Stimulated activated CD4-positive, alpha-beta T cell treated with anti-CD3 and anti-CD28 coated beads, Interleukin-12 subunit alpha, Interleukin-12 subunit beta, amount 100 ng/mL, for 4 hours (primary cell): ENCODE measurements around the gene EXD1.
A peak's percentile ranks its signal among the peaks of the same experiment; 100 is the strongest.
"Not testable (repeated sequence)": the region's sequence is repeated elsewhere in the genome, so short reads cannot be mapped to it uniquely, and the experiment has no call there.

Experiments
- DNase-seq: peaks from one replicate; pipeline ENCODE4 v3.0.0-alpha.2; 2020

Gene EXD1, protein sequence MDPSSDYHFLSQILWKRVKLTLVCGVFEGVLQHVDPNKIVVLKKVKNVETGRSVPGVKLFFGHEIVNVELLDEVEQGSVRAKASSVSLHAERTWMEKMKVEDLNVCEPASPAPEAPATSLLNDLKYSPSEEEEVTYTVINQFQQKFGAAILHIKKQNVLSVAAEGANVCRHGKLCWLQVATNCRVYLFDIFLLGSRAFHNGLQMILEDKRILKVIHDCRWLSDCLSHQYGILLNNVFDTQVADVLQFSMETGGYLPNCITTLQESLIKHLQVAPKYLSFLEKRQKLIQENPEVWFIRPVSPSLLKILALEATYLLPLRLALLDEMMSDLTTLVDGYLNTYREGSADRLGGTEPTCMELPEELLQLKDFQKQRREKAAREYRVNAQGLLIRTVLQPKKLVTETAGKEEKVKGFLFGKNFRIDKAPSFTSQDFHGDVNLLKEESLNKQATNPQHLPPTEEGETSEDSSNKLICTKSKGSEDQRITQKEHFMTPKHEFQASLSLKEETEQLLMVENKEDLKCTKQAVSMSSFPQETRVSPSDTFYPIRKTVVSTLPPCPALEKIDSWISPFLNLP

DNA sequence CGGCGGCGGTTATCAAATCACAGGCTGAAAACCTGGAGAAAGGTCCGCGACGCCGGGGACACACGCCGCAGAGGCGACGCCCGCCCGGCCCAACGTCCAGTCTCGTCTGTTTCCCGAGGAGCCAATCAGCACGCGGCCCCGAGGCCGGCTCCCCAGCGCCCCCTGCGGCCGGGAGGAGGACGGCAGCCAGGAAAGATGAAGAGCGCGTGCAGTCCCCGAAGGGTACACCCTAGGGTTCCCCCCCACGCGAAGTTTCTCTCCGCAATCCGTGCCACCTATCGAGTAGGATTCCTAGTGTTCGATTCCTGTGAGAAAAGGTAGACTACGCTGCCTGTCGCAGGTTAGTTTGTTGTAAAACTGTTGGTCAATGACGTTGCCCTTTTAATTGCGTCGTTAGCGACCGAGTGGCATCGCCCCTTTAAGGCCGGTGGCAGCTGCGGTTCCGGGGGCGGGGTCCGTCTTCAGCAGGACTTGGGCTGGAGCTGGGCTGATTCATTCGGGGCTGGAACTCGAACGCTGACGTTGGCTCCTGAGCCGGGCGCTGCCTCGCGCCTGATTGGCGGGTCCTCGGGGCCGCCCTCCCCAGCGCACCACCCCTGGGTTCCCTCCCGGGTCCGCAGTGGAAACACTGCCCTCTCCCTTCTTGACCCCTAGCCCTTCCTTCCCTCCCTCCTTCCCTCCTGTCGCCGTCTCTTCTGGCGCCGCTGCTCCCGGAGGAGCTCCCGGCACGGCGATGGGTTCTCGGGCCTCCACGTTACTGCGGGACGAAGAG is at the start of gene EXD1, which contains the start of gene CHP1:
TSS of gene EXD1 (minus strand) at position 108 of the 772 bp plus-strand sequence. CDS start 4,182 bp downstream, outside the sequence.
TSS of gene CHP1 (plus strand) at position 619 of the 772 bp plus-strand sequence. CDS start at position 734, 115 bp downstream.
- peak; percentile 95 for DNase-seq

DNA sequence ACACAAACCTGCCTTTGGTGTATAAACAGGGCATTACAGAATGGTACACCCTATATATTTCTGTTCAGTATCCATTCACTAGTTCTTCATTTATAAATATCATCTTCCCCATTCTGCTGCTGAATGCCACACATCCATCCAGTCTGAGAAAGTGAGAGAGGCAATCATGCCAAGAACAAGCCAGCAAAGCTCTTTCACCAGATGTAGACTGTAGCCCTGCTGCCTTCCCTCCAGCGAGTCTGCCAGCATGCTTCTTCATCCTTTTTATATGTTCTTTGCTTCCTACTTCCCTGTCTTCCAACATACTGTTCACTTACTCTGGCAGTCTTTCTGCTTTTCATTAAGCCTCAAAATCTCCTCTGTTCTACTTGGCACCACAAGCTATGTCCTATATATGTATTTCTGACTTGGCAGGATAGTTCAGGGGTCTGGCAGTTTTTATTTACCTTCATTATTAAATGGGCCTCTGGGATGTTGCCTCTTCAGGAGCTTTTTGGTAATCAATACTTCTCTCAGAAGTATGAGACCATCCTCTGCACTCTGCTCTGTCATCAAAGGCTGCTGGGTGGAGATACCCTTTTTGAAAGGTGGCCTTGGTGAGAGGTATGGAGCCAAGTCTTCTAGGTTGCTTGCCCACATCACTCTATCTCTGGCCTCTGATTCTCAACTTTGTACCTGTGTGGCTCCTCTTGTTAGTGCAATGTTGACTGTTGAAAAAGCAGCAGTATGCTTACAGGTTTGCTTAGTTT is 49.2 kb upstream of the EXD1 start:
- DNase-seq = no peak

DNA sequence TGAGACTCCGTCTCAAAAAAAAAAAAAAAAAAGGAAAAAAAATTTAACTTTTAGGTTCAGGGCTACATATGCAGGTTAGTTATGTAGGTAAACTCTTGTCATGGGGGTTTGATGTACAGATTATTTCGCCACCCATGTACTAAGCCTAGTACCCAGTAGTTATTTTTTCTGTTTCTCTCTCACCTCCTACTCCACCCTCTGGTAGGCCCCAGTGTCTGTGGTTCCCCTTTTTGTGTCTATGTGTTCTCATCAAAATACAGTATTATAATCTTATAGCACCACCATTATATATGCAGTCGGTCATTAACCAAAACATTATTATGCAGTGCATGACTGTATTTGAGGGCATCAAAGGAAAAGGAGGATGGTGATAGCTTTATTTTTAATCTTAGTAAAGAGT is 47.8 kb upstream of the EXD1 start:
- DNase-seq = no peak

DNA sequence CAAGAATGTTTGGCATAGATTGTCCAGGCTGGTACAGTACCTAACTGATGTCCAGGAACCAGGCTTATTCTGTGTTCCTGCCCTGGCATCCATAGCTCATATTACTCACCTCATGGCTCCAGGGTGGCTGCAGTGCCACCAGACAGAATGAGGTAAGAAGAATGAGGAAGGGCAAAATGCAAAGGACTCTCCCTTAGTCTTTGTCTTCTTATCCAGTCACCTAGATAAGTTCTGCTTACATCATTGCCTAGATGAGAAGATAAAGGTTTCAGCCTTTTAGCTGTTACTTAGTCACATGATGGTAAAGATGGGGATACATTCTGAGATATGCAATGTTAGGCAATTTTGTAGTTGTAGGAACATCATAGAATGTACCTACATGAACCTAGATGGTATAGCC is 46.3 kb upstream of the EXD1 start:
- DNase-seq = no peak

DNA sequence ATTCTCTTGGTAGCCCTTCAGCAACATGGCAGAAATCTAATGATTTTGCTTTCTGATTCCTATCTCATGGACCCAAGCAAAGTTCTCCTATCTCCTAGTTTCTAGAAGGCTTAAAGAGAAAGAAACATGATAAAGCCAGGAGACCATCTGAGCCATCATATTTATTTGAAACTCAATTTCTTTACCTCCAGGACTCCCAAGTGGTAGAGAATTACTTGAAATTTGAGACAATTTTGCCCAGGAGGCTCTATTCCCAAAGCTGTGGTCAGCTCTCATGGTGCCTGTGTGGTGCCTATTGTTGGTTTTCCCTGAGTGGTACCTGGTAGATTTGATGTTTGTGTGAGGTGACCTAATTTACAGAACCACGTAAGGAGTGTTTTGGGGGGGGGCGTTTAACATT is 39.3 kb upstream of the EXD1 start:
- no peak for DNase-seq

DNA sequence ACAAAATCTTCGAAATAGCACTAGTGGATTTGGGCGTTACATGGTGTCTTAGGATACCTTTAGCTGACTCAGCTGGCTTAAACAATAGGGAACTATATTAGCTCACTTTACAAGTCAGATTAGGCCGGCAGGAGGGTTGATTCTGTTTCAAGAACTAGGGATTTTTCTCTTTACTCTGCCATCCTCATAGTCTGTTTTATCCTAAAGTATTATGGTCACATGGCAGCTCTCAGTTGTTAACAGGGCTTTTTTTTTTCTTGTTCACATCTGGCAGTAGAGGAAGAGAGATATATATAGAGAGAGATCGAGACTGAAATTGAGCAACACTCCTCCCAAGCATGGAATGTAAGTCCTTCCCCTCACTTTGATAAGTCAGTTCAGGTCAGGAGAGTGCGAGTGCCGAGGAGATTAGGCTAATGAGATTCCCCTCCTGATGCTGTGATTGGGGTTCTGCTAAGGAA is 33.4 kb upstream of the EXD1 start:
- DNase-seq = no peak

DNA sequence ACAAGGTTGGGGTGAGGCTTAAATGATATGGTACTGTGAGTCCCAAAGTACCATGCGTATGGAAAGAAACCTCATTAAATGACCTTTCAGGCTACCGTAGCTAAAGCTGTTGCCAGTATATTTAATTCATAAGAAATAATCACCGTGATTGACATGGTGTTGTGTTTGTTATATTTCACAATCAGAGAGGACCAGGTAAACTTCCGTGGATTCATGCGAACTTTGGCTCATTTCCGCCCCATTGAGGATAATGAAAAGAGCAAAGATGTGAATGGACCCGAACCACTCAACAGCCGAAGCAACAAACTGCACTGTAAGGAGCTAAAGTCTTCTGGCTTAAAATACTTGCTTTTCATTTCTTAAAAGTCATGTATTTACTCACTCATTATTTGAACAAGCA is 32.0 kb upstream of the EXD1 start:
- no peak for DNase-seq

DNA sequence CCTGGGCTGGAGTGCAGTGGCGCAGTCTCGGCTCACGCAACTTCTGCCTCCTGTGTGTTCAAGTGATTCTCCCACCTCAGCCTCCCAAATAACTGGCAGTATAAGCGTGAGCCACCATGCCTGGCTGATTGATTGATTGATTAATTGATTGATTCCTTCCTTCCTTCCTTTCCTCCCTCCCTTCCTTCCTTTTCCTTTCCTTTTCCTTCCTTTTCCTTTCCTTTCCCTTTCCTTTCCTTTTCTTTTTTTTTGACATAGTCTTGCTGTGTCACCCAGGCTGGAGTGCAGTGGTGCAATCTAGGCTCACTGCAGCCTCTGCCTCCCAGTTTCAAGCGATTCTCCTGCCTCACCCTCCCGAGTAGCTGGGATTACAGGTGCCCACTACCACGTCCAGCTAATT is 30.4 kb upstream of the EXD1 start:
- DNase-seq = not testable (repeated sequence)

DNA sequence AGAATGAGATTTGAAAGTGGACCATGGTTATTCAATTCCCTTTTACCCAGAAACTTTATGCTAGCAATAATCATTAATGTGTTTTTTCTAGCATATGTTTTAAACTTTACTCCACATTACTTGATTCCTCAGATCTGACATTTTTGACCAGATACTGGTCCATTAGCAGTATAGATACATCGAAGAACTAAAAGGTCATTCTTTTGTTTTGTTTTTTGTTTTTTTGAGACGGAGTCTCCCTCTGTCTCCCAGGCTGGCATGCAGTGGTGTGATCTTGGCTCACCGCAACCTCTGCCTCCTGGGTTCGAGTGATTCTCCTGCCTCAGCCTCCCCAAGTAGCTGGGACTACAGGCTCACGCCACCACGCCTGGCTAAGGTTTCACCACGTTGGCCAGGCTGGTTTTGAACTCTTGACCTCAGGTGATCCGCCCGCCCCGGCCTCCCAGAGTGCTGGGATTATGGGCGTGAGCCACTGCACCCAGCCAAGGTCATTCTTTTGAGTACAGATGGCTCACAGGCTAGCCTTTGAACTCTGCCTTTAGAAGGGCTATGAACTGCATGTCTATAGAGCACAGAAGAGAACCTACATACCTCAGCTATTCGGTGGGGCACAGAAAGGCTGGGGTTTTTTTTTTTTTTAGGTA is 29.1 kb upstream of the EXD1 start:
- no peak for DNase-seq

DNA sequence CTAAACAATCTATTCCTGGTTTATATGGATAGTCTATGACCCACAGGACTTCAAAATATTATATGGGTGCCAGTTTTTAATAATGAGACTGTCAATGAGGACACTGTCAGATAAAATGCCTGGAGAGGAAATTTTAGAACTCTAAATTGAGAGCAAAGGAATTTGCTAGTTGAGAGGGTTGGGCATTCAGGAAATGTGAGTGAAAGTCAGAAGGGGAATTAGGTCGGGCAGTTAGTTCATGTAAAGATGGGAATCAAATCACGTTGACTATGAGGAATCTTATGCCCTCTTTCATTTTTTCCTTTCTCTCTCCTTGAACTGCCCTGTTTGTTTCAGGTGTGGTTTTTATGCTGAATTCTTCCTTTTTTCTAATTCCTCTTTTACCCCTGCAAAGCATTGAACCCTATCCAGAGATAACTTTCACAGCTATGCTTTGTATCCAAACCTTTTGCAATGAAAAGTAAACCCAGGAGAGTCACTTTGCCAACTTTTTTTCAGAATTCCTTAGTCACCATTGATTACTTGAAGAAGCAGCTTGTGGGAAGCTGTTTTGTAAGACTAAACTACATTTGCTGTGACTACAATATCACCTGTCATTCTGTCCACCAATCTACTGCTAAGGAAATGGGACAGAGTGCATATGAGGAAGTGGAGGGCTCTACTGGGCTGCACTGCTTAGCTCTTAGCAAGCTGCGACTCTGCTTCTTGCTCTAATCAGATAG is 28.4 kb upstream of the EXD1 start:
- no peak for DNase-seq

DNA sequence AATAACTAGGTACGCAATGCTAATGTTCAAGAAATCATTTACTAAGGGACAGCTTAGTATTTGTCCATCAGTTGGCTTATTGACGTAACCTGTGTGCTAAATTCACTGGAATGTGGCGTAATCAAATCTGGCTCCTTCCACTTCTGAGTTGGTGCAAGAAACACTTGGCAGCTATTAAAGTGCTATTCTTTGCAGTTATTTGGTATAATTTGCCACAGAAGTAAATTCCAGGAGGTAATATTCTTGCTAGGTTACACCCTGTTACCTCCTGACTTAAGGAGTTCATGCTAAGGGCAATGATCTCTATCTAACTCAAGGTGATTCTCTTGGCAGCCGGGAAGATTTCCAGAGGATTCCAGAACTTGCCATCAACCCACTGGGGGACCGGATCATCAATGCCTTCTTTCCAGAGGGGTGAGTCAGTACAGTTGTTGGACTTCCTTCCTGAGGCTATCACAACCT is 26.1 kb upstream of the EXD1 start:
- DNase-seq = no peak

DNA sequence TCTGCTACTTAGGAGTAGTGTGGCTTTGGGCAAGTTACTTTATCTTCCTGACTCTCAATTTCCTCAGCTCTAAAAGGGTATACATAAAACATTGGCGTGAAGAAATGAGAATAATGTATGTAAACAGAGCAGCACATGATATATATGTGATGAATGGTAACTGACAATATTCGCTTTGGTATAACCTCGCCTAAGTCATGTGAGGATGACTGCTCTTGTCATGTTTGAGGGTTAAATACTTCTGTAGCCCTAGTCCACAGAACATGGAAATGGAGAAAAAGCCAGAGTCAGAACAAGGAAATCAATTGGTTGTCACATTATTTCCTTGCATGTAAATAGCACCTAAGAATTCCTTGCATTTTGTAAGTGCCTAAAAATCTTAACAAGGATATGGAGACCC is 25.5 kb upstream of the EXD1 start:
- DNase-seq = no peak

DNA sequence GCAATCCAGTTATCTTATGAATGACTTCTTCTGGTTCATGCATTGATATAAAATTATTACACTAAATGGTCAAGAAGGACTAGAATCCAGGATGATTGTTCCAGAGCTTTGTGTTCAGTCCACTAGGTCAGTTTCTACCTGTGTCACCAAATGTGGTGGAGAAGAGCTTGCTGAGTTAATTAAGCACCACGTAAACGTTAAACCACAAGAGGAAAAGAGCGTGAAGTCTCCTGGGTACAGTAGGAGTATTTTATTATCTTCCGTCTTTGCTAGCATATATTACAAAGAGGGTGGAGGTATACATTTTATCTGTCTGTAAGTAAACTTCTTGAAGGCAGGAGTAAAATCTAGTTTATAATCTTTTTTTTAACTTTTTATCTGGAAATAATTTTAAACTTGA is 24.0 kb upstream of the EXD1 start:
- no peak for DNase-seq

DNA sequence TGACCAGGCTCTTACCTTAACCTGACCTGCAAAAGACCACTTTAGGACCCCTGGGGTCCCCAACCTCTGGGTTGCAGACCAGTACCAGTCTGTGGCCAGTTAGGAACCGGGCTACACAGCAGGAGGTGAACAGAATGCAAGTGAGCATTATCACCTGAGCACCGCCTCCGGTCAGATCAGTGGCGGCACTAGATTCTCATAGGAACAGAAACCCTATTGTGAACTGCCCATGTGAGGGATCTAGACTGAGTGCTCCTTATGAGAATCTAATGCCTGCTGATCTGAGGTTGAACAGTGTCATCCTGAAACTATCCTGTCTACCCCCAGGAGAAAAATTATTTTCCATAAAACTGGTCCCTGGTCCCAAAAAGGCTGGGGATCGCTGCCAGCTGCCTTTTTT is 20.9 kb upstream of the EXD1 start:
- no peak for DNase-seq

DNA sequence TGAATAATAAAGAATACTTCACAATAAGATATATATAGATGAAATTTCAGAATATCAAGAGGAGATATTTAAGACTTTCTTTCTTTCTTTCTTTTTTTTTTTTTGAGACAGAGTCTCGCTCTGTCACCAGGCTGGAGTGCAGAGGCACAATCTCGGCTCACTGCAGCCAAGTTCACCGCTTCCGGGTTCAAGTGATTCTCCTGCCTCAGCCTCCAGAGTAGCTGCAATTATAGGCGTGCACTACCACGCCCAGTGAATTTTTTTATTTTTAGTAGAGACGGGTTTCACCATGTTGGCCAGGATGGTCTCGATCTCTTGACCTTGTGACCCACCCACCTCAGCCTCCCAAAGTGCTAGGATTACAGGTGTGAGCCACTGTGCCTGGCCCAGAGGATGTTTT is 20.2 kb upstream of the EXD1 start:
- not testable (repeated sequence) for DNase-seq

DNA sequence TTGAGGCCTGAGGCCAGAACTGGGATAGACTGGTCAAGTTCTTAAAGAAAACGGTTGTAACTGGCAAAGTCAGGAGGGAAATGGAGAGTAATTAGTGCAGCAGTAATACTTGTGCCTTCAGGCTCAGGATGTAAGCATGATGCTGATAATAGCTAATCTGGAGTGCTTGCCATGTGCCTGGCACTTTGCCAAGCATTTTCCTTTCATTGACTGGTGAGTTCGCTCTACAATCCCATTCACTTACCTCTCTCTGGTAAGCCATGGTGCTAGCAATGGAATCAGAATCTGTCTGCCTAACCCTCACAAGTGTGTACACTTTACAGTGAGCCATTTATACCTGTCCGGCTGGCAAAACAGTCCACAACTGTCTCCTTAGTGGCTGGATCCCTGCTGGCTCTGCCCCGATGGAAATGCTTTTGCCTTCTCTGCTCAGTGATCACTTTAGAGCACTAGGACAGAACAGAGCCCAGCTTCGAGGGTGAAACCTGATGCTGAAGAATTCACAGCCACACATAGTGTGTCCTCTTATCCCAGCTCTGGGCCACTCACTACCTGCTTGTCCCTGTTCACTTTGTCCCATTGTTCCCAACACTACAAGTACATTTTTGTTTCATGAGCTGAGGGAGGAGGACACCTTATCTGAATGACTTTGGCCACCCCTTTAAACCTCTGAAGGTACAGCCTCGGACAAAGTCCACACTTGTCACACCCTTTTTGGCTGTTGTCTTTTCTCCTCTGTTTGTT is 10.8 kb upstream of the EXD1 start:
- no peak for DNase-seq

DNA sequence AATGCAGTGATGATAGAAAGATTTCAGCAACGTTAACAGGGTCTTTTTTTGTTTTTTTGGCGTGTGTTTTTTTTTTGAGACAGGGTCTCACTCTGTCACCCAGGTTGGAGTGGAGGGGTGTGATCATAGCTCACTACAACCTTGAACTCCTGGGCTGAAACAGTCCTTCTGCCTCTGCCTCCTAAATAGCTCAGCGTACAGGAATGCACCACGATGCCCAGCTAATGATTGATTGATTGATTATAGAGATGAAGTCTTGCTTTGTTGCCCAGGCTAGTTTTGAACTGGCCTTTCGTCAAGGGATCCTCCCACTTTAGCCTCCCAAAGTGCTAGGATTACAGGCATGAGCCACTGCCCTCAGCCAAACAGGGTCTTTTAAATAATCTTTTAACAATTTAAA is 7.5 kb upstream of the EXD1 start:
- DNase-seq = no peak

DNA sequence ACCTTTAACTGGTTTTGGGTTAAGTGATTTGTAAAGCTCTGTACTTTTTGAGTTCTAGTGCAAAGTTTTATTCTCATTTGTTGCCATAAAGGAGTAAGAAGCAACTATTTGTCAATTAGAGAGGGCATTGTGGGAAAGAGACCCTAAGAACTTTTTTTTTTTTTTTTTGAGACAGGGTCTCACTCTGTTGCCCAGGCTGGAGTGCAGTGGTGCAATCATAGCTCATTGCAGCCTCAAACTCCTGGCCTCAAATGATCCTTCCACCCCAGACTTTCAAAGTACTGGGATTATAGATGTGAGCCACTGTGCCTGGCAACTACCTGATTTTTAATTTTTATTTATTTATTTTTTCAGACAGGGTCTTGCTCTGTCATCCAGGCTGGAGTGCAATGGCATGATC is 5.4 kb upstream of the EXD1 start:
- no peak for DNase-seq

DNA sequence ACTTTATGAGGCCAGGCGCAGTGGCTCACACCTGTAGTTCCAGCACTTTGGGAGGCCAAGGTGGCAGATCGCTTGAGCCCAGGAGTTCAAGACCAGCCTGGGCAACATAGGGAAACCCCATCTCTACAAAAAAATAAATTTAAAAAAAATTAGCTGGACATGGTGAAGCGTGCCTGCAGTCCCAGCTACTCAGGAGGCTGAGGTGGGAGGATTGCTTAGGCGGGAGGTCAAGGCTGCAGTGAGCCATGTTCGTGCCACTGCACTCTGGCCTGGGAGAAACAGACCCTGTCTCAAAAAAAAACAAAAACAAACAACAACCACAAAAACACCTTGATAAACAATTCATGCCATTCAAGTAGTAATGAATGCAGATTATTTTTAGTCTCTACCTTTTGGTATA is 4.7 kb upstream of the EXD1 start:
- DNase-seq = not testable (repeated sequence)

DNA sequence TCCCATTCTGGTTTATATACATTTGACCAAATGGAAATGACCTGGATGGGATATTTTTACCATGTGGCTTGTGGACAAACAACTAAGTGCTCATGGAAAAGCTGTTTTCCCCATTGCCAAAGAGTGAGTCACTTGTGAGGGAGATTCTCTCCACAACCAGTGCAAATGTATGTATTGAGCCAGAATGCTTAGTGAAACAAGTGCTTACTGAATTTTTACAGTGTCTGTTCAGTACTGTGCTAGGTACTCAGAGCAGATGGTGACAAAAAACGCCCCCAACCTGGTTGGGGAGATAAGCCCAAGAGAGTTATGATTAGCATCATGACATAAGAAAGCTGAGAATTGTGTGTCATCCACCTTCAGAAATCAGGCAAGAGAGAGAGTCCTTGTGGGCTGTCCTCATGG is 2.8 kb upstream of the EXD1 start:
- DNase-seq = no peak
